ENCODE data around the gene GLE1.
A peak's percentile ranks its signal among the peaks of the same experiment; 100 is the strongest.
"Not testable (repeated sequence)": the region's sequence is repeated elsewhere in the genome, so short reads cannot be mapped to it uniquely, and the experiment has no call there.

GLE1 gene

DNA sequence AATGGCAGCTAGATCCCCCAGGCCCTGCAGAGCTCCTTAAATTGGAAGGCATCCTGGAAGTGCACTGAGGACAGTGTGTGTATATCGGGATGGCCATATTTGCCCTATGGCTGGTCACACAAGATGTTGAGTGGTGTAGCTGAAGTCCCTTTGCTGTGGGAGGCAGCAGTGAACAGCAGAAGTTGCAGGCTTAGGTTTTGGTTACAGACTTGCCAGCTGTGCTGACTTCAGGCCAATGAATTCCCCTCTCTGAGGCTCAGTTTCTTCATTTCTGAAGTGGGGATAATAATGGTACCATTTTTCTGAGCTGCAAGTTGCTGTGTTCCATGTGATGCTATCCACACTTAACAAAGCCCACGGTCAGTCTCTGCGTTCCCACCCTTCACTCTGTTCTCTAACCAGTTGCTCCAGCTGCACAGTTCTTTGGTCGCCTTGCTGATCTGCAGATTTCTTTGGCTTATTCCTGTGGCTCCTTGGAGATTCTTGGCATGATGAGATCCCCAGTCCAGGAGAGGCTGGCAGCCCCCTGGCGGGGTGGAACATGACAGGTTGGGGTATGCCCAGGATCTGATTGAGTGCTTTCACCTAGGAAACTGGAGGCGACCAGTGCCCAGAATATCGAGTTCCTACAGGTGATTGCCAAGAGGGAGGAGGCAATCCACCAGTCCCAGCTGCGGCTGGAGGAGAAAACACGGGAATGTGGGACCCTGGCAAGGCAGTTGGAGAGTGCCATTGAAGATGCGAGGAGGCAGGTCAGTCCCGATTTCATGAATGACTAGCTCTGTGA lies 6.5 kb upstream of the GLE1 start:
- no peak for DNase-seq (ENCODE audit: low read depth, low spot score)

DNA sequence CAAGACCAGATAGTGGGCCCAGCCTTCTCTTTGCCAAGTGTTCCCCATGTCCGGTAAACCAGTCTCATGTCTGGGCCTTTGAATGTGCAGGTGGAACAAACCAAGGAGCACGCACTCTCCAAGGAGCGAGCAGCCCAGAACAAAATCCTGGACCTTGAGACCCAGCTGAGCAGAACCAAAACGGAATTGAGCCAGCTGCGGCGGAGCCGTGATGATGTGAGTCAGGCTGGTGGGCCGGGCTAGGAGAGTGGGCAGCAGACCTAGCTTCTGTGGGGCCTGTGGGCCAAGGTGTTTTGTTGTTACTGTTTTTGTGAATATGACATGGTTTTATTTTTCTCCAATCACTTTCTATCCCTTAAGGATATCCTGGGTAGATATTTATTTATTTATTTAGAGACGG lies 5.6 kb upstream of the GLE1 start:
- no peak for DNase-seq (ENCODE audit: low read depth, low spot score)

DNA sequence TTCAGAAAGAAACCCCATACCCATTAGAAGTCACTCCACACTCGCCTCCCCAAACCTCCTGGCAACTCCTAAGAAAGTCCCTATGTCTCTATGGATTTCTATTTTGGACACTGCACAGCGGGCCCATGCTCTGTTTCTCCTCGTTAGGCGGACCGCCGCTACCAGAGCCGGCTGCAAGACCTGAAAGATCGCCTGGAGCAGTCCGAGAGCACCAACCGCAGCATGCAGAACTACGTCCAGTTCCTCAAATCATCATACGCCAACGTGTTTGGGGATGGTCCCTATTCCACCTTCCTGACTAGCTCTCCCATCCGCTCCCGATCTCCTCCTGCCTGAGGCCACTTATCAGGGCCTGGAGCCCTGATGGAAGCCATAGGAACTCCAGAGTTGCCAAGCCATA lies 4.6 kb upstream of the GLE1 start:
- no peak for DNase-seq (ENCODE audit: low read depth, low spot score)

DNA sequence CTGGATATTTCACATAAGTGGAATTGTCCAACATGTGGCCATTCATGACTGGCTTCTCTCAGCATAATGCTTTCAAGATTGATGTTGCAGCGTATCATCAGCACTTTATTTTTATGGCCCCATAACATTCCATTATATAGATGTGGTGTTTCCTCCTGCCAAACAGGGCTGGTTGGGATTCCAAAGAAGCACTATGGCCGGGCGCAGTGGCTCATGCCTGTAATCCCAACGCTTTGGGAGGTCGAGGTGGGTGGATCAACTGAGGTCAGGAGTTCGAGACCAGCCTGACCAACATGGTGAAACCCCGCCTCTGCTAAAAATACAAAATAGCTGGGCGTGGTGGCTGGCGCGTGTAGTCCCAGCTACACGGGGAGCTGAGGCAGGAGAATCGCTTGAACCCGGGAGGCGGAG lies 1.1 kb upstream of the GLE1 start:
- DNase-seq (ENCODE audit: low read depth, low spot score), result not testable (repeated sequence)

DNA sequence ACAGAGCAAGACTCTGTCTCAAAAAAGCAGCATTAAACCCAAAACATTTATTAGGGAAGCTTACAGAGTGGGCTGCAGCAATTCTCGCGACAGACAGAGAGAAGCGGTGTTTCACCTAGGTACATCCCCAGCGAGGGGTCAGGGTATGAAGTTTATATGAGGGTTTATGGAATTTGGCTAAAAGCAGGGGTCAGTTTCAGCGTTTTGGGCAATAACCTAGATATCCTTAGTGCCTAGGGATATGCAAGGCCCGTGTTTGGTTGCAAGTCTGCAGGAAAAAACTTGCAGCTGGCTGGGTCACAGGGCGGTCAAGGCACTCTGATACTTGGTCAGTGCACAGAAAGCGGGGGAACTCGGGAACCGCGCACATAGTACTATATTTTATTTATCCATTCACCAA lies 649 bp upstream of the GLE1 start:
- DNase-seq (ENCODE audit: low read depth, low spot score), result no peak

DNA sequence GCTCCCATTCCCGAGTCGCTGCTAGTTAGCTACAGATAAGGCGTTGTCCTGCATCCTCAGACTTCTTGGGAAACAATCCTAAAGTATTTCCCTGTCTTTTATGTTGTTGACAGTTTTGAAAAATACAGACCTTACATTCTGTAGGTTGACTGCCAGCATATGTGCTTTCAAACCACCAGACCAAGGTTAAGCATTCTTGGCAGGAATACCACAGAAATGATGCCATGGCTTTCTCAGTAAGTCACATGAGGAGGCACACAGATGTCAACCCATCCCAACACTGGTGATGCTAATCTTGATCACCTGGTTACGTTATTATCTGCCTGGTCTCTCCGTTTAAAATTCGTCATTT lies 871 bp downstream of the GLE1 start:
- no peak for DNase-seq (ENCODE audit: low read depth, low spot score)

GRCh38 chr9:128505906-128506305 lies 1.4 kb downstream of the GLE1 start:
- DNase-seq (ENCODE audit: low read depth, low spot score), result not testable (repeated sequence)

GRCh38 chr9:128512820-128513219 lies 8.3 kb downstream of the GLE1 start:
- DNase-seq (ENCODE audit: low read depth, low spot score), result no peak

DNA sequence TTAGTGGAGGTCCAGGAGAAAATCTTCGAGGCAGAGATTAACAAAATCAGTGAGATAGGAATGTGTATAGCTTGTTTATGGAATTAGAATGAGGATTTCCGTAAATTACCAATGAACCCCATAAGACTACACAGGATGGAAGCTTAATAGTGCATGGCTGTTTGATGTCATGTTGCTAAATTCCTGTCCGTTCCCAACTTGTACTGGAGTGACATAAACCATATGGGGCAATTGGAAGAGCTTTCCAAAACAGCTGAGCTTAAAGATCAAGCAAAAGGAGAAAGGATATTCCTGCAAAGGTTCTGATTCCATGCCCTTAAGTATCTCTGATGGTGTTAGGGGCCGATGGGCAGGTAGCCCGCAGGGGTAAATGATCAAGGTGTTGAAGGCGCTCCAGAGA lies 17.4 kb downstream of the GLE1 start:
- no peak for DNase-seq (ENCODE audit: low read depth, low spot score)

DNA sequence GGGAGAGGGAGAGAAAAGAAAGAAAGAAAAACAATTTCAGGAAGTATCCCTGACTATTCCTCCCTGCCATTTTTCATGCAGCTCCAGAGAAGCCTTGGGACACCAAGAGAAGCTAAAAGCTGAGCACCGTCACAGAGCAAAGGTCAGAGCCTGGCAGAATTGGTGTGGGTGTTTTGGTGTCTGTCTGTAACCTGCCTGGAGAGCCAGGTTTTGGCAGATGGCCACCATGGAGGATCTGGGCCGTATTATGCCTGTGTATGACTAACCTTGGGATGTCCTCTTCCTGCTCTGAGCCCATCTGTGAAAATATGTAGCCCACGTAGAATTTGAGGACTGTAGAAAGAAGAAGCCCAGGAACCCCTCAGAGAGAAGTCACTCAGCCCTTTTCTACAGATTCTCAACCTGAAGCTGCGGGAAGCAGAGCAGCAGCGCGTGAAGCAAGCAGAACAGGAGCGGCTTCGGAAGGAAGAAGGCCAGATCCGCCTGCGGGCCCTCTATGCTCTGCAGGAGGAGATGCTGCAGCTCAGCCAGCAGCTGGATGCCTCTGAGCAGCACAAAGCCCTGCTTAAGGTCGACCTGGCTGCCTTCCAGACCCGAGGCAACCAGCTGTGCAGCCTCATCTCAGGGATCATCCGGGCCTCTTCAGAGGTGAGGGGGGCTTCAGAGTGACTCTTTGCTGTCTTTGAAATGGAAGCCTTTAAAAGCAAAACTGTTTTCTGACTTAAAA lies 18.8 kb downstream of the GLE1 start:
- peak; percentile 75 for DNase-seq (ENCODE audit: low read depth, low spot score)

DNA sequence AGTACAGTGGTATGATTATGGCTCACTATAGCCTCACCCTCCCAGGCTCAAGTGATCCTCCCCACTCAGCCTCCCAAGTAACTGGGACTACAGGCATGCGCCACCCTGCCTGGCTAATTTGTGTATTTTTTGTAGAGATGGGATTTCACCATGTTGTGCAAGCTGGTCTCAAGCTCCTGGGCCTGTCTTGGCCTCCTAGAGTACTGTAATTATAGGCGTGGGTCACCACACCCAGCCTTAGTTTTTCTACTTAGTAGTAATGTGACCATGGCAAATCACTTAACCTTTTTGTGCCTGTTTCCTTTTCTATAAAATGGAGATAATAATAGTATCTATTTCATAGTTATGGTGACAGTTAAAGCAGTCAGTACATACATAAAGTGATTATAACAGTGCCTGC lies 22.2 kb downstream of the GLE1 start:
- DNase-seq (ENCODE audit: low read depth, low spot score), result no peak

DNA sequence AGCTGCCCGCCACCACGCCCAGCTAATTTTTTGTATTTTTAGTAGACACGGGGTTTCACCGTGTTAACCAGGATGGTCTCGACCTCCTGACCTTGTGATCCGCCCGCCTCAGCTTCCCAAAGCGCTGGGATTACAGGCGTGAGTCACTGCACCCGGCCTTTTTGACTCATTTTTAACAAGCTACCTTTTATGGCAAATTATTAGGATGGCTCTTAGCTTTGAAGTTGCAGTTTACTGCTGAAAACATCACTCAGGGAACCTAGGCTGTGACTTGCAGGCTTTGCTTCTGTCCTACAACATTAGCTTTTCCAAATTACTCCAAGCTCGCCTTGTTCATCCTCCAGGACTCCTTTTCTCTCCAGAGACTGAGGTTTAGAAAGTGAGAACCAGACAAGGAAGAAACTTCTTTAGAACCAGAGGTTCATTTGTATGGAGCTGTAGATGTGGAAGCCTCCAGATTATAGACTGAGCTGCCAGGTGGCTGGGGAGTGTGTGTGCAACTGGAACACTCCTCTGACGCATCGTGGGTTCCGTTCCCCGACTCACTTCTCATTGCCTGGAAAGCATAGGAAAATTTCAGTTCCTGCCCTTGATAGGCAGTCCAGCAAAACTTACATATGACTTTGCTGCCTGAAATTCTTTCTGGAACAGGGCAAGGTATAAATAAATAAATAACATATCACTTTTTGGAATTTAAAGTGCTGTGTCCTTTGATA lies 24.1 kb downstream of the GLE1 start:
- no peak for DNase-seq (ENCODE audit: low read depth, low spot score)

GRCh38 chr9:128529191-128529590 lies 24.7 kb downstream of the GLE1 start:
- DNase-seq (ENCODE audit: low read depth, low spot score), result no peak

DNA sequence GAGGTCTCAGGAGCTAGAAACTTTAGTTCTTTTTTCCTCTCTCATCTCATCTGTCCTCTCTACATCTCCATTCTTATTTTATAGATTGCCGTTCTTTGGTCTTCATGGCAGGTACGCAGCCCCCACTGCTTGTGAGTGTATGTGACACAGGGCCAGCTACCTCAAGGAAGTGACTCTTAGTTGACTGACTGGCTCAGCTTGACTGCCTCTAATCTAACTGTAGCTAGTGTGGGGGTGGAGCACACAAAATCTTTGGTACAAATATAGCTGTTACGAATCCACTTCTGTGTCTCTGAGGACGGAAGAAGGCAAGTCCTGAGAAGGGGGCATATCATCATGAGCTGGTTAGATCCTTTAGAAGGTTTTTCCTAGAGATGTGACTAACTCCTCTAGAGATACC lies 28.1 kb downstream of the GLE1 start:
- no peak for DNase-seq (ENCODE audit: low read depth, low spot score)

DNA sequence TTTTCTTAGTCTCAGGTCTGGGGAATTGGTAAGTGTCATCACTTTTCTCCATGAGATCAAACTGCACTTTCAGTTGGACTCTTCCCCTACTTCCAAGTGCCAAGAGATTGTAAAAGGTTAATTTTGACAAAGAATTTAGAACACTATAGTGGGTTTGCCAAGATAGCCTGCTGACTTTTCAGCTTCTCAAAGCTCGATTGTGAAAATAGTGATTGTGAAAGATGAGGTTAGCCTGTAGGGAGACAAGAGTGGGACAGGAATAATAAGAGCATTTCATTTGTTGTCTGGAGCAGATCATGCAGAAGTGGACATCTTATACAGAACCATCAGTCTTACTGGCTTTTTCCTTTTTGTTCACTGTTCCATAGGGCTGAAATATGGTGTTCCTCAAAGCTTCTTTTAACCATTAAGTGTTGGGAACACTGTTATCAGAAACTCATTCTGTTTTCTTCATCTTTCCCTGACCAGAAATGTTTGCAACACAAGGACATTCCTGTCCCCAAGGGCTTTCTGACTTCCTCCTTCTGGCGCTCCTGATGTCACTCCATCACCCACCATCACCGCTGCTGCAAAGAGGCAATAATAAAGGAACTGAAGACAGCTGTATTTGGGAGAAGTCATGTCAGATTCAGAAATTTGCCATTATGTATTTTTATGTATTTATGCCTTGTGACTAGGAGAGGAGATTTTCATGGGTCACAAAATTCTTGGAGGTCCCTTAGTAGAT lies 36.3 kb downstream of the GLE1 start:
- DNase-seq (ENCODE audit: low read depth, low spot score), result no peak

GRCh38 chr9:128546504-128546903 lies 42.0 kb downstream of the GLE1 start:
- no peak for DNase-seq (ENCODE audit: low read depth, low spot score)

- DNase-seq (ENCODE audit: low read depth, low spot score), result no peak
Measured at GRCh38 chr9:128548876-128549275, 44.4 kb downstream of the GLE1 start.

DNA sequence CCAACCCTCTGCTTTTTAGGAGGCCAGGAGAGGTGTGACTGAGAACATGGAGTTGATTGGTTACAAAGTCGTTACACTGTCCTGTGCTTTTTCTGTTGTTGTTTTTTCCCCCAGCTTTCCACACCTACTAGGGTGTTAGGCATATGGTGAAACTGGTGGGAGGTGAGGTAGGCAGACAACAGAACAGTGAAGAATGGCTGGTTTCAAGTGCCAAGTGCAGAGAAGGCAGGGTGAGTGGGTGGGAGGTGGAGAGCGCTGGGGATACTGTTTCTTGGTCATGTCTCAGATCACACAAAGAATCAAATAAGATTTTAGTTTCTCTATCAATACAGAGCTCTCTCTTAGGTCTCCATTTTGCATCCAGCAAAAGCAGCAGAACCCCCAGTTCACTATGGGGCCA lies 45.7 kb downstream of the GLE1 start:
- DNase-seq (ENCODE audit: low read depth, low spot score), result no peak

DNA sequence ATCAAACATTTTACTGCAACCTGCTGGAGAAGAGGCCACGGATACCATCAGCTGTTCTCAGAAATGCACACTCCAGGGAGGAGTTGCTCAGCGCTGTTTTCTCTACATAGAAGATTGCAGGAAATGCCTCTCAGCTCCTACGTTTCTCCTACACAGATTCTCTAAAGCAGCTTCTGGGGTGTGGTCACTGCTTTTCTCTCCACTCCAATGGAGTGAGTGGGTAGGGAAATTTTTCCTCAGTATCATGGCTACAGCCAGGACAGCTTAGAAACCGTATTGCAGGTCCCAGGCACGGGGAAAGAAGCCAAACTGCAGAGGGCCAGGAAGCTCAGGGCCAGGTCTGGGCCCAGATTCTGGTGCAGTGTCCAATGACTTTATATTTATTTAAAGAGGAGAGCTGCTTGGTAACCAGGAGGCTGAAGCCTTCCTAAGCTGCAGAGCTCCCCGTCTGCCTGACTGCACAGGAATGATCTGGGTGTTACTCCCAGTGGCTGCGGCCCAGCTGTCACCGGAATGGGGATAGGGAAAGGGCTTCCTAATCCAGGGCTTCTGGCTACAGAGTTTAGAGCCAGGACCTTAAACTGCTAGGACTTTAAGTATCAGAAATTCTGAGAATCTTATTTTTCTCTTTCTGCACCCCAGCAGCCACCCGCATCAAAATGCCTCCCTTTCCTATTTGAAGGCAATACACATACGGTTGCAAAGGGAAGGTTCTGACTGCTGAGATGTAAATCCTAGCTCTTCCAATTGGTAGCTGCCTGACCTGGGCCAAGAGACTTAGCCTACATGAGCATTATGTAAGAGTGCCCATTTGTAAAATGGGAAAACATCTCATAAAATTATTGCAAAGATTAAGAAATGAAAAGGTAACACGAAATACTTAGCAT lies 46.5 kb downstream of the GLE1 start:
- no peak for DNase-seq (ENCODE audit: low read depth, low spot score)

GRCh38 chr9:128551657-128552152 lies 47.2 kb downstream of the GLE1 start:
- DNase-seq (ENCODE audit: low read depth, low spot score), result no peak

Measured in smooth muscle cell of the brain vasculature (primary cell).